Fibroblast of skin of left quadriceps (primary cell): Measurements from ENCODE around the gene LPCAT2.

ENCODE experiments used
- DNase-seq, 2 experiments: peaks; one replicate each; pipeline ENCODE4 v3.0.0-alpha.2; 2013; ENCODE audit warnings: low read depth in 2 of 2

The LPCAT2 gene

GRCh38 chr16:55508941-55509931 is at the start of gene LPCAT2:
LPCAT2 (plus strand) TSS chr16:55509072; CDS start chr16:55509182, 110 bp downstream.
- peak; percentile 74 to 75 for DNase-seq

- no peak for DNase-seq
These were observed 46.6 kb upstream of the LPCAT2 start for GRCh38 chr16:55462241-55462640.

GRCh38 chr16:55464375-55464774 is 44.5 kb upstream of the LPCAT2 start:
- no peak for DNase-seq

GRCh38 chr16:55465077-55465896 is 43.6 kb upstream of the LPCAT2 start:
- peak; percentile 58 to 64 for DNase-seq

GRCh38 chr16:55466209-55466608 is 42.7 kb upstream of the LPCAT2 start:
- no peak for DNase-seq

GRCh38 chr16:55467898-55468297 is 41.0 kb upstream of the LPCAT2 start:
- DNase-seq, result no peak

GRCh38 chr16:55468352-55468990 is 40.4 kb upstream of the LPCAT2 start:
- DNase-seq, result no peak

- no peak for DNase-seq
These were observed 38.9 kb upstream of the LPCAT2 start for GRCh38 chr16:55469821-55470532.

- DNase-seq, result no peak
These were observed 38.1 kb upstream of the LPCAT2 start for GRCh38 chr16:55470533-55471371.

- DNase-seq, result peak; percentile 63 to 68
These were observed 37.3 kb upstream of the LPCAT2 start for GRCh38 chr16:55471448-55472097.

GRCh38 chr16:55473587-55473986 is 35.3 kb upstream of the LPCAT2 start:
- no peak for DNase-seq

- DNase-seq, result no peak
These were observed 34.1 kb upstream of the LPCAT2 start for GRCh38 chr16:55474821-55475220.

- no peak for DNase-seq
These were observed 33.0 kb upstream of the LPCAT2 start for GRCh38 chr16:55475919-55476318.

- DNase-seq, result no peak
These were observed 32.0 kb upstream of the LPCAT2 start for GRCh38 chr16:55476625-55477533.

GRCh38 chr16:55477736-55478135 is 31.1 kb upstream of the LPCAT2 start:
- DNase-seq, result no peak

- DNase-seq, result peak; percentile 65 to 66
These were observed 29.9 kb upstream of the LPCAT2 start, which contains the start of gene MMP2 for GRCh38 chr16:55478827-55479429. MMP2 (plus strand) TSS chr16:55479198; CDS start chr16:55479480, 282 bp downstream.

- DNase-seq, result no peak
These were observed 29.3 kb upstream of the LPCAT2 start for GRCh38 chr16:55479430-55480140.
